ENCODE data around the gene SQOR.

- no peak for TF ChIP-seq EZH2 (IDR thresholded peaks at IDR 0.05; ENCODE audit: borderline replicate concordance, low read length)
- TF ChIP-seq CTCF (conservative IDR thresholded peaks at IDR 0.05 in 1 of 2, IDR thresholded peaks at IDR 0.05 in 1 of 2; ENCODE audit: extremely low read depth in 1 of 2, insufficient read depth in 1 of 2, low read depth in 1 of 2, low read length in 2 of 2) = peak; percentile 91 to 95
Observed at GRCh38 chr15:45714590-45715488, 80.0 kb downstream of the SQOR start.
